Fibroblast of upper back skin (primary cell): ENCODE results near the gene NAGK.
"Not testable (repeated sequence)": the region's sequence is repeated elsewhere in the genome, so short reads cannot be mapped to it uniquely, and the experiment has no call there.

Source experiments
- DNase-seq: peaks from one replicate; pipeline ENCODE4 v3.0.0-alpha.2; 2013

The NAGK gene

DNA sequence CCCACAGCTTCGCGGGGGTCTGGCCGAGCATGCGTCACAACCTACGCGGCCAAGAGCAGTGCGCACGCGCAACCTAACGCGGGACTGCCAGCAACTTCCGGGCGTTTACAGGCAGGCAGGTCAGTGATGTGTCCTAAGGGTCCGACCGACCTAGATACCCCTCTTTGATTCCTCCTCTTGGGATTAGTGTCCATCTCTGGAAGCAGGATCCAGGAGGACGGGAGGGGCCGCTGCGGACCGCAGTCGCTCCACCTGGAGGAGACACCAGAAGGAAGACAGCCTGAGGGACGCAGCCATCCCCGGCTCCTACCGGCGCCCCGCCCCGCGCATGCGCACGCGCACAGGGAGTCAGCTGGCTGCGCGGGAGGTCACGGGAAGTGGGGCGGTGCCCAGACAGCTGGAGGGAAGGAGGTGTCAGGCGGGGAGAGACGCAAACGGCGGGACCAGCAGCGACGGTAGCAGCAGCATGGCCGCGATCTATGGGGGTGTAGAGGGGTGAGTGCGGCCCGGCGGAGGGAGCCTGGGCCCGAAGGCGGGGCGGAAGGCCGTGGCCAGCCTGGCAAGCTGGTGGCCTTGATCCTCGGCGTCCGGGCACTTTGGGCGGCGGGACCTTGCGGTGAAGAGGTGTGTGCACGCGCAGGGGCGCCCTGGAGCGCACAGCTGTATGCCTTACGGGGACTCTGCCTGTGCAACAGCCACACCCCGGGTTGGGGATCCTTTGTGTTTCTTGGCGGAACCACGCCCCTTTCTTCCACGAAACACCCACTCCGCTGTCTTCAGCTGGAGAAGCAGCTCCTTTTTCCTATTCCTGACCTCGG, at the start of gene NAGK:
Gene NAGK (plus strand): TSS at position 431 of the 818 bp plus-strand sequence. CDS start 36 bp downstream, at position 467.
- DNase-seq = peak; percentile 94

DNA sequence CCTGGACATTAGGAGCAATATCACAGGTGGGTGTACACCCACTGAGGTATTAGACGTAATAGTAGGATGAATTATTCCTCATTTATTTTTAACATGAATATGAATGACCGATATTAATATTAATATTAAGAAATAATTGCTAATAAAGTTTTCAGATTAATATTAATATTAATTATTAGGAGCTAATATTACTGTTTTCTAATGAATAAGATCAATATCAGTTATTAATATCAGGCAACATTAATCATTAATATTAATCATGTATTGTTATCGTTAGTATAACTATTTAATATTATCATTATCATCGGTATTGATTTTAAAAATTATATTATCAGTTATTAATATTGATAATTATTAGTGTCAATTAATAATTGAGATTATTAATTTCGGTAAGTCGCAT, 48.5 kb upstream of the NAGK start:
- DNase-seq = not testable (repeated sequence)

DNA sequence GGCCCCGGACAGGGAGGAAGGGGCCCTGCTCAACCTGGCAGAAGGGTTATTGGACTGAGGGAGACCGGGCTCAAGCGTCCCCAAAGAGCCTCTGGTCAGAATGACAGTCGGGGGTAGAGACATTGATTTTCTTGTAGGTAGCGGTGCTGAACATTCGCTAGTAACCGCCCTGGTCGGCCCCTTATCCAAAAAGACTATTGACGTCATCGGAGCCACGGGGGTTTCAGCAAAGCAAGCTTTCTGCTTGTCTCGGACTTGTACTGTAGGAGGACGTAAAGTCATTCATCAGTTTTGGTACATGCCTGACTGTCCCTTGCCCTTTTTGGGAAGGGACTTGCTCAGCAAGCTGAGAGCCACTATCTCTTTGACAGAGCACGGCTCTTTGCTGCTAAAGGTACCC, 47.1 kb upstream of the NAGK start:
- DNase-seq = not testable (repeated sequence)

GRCh38 chr2:71023553-71024243, 44.8 kb upstream of the NAGK start:
- not testable (repeated sequence) for DNase-seq

DNA sequence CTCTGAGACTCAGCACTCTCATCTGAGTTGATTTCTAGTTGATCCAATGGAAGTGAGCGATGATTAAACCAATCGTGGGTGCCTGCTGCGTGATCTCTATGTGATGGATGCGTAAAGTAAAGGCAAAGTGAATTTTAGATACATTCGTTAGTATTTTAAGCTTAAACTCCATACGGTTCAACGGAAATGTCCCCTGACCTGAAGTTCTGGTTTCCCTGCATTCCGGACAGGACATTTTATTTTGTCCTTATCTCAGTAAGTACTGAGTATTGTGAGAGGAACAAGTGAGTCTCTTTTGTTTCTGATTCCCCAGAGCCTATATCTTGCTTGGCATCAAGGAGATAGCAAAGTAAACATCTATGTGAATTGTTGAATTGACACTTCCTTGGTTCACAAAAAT, 32.2 kb upstream of the NAGK start:
- not testable (repeated sequence) for DNase-seq

- no peak for DNase-seq
Observed at GRCh38 chr2:71042287-71042686, 26.2 kb upstream of the NAGK start.

DNA sequence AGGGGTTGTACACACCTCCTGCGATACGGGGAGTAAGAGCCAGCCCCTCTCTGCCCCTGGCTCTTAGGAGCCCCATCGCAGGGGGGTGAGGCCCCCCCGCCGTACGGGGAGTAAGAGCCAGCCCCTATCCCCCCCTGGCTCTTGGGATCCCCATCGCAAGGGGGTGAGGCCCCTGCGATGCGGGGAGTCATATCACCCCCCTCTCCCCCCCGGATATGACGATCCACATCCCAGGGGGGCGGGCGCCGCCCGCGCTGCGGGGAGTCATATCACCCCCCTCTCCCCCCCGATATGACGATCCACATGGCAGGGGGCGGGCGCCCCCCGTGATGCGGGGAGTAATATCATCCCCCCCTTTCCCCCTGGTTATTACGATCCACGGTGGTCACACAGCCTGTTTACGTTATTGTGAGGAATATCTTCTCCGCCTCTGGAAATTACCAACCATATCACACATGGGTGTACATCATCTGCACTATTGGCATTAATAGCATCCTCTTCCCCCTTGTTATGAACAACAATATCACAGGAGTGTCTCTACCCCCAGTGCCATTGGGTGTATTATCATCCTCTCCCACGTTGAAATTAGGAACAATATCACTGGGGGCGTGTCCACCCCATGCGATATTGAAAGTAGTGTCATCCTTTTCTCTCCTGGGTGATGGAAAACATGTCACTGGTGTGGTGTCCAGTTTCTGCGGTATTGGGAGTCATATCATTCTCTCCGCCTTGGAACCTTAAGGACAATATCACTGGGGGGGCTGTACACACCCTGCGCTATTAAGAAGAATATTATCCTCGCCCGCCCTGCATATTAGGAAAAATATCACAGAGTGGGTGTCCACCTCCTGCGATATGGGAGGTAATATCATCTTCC, 24.7 kb upstream of the NAGK start:
- no peak for DNase-seq

DNA sequence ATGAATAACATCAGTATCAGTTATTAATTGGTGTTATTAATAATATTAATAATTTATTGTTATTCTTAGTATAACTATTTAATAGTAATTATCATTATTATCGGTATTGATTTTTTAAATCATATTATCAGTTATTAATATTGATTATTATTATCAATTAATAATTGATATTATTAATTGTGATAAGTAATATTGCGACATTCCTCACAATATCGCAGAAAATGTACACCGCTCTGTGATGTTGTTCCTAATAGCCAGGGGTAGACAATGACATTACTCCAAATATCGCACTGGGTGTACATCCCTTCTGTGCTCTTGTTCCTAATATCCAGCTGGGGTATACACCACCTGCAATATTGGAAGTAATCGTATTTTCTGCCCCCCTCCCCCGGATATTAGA, 23.3 kb upstream of the NAGK start:
- no peak for DNase-seq

- DNase-seq = no peak
Observed at GRCh38 chr2:71045865-71046548, 22.4 kb upstream of the NAGK start.

GRCh38 chr2:71048096-71048495, 20.4 kb upstream of the NAGK start:
- DNase-seq = no peak

GRCh38 chr2:71049704-71050360, 18.6 kb upstream of the NAGK start:
- not testable (repeated sequence) for DNase-seq

GRCh38 chr2:71055206-71055740, 13.2 kb upstream of the NAGK start:
- not testable (repeated sequence) for DNase-seq

GRCh38 chr2:71060211-71060610, 8.2 kb upstream of the NAGK start:
- DNase-seq = no peak

DNA sequence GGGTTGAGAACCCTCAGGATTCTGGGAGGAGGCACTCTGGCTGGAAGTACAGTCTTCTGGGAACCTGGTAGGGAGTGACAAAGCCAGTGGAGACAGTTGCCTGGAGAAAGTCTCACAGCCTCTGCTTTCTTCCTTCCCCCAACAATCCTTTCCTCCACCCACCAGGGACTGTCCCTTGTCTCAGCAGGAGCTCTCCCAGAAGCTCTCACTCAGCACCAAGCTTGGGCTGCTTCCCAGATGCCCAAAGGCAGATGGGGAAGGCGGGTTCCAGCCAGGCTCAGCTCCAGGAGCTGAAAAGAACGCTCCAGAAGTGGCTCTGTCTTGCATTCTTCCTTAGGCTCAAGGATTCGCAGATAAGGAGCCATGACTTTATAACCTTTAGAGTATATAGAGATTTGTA, 7.6 kb upstream of the NAGK start:
- DNase-seq = no peak

DNA sequence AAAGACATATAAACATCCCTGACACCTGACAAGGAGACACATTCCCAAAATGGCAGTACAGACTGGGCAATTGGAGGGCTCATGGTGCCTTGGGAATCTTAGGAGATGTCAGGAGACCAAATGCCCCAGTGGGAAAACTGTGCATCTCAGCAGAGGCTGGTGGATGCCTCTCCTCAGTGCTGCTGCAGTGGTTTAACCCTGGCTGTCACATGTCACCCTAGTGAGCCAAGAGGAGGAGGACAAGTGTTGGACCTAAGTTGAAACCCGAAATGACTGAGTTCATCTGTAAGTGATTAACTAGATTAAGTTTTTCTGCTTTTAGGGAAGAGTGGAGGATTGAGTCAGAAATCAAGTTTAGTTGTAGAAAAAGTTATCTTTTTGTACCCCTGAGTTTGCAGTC, 5.2 kb upstream of the NAGK start:
- DNase-seq = no peak

DNA sequence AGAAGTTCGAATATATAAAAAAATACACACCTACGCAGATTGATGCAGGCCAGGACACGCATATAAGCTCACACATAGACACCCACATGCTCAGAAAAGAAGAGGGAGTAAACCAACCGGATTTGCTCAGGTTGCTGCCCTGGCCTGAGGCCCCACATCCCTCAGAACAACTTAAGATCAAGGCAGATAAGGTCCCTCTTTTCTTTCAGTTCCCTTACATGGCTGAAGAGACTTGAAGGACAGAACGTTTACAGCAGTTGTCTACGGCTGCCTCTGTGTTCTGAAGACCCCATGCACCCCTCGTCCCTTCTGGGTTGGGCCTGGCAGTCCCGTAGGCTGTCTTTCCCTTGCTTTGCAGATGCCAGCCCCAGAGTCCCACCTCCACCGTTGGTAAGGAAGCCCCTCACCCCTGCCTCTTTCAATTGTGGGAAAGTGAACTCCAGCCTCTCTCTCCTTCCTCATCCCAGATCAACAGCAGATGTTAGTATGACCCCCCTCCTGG, 4.3 kb upstream of the NAGK start:
- no peak for DNase-seq

- DNase-seq = peak; percentile 21
Observed at GRCh38 chr2:71064754-71065621, 3.5 kb upstream of the NAGK start.

- no peak for DNase-seq
Observed at GRCh38 chr2:71066856-71067255, 1.6 kb upstream of the NAGK start.

GRCh38 chr2:71067567-71068217, 756 bp upstream of the NAGK start:
- DNase-seq = peak; percentile 17

DNA sequence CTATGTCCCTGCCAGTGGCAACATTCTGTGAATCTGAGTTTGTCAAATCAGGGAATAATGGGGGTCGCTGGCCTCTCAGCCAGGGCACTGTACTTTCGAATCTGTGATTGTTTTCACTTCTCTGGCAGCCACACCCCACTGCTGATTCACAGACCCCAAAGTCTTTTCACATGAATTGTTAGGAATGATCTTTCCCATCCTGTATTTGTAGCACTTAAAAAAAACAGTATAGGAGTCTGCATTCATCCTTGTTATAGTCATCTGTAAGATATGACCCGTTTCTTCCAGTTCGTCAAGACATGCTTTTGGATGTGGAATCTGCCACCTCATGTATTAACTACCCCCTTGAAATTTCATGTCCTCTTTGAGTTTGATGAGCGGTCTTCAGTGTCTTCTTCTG, 928 bp downstream of the NAGK start:
- peak; percentile 20 for DNase-seq
